Duodenal mucosa (tissue), 2 donors: ENCODE results near the gene TFRC.
"Not testable (repeated sequence)": the region's sequence is repeated elsewhere in the genome, so short reads cannot be mapped to it uniquely, and the experiment has no call there.

Source experiments
- H3K27ac ChIP-seq: one replicate; pipeline ENCODE4 v1.7.0; 2013; ENCODE audit warnings: low read depth, low read length
- H3K27me3 ChIP-seq, 2 donors: one replicate each; pipeline ENCODE4 v1.7.0; 2013; ENCODE audit warnings: low read length in 2 of 2, control low read depth in 1 of 2; ENCODE audit not compliant: insufficient read depth in 2 of 2, control insufficient read depth in 1 of 2
- H3K36me3 ChIP-seq, 2 donors: one replicate each; pipeline ENCODE4 v1.7.0; 2013; ENCODE audit warnings: low read length in 2 of 2, control low read depth in 1 of 2; ENCODE audit not compliant: insufficient read depth in 2 of 2, control insufficient read depth in 1 of 2
- H3K4me1 ChIP-seq, 2 donors: one replicate each; pipeline ENCODE4 v1.7.0; 2013; ENCODE audit warnings: low read length in 2 of 2, control low read depth in 1 of 2; ENCODE audit not compliant: insufficient read depth in 2 of 2, control insufficient read depth in 1 of 2
- H3K4me3 ChIP-seq, 2 donors: one replicate each; pipeline ENCODE4 v1.7.0; 2013; ENCODE audit warnings: low read length in 2 of 2, low read depth in 1 of 2
- H3K9ac ChIP-seq, 2 donors: one replicate each; pipeline ENCODE4 v1.7.0; 2013; ENCODE audit warnings: low read length in 2 of 2, low read depth in 1 of 2
- H3K9me3 ChIP-seq, 2 donors: one replicate each; pipeline ENCODE4 v1.7.0; 2013; ENCODE audit warnings: low read length in 2 of 2, control low read depth in 1 of 2; ENCODE audit not compliant: control insufficient read depth in 1 of 2

The TFRC gene

GRCh38 chr3:196082619-196082971 is 705 bp upstream of the TFRC start:
- no peaks in the 10 kb centered on the region for H3K36me3 ChIP-seq
- H3K4me3 ChIP-seq: peak overlapping the region; percentile 81 to 95
- H3K4me1 ChIP-seq: peaks cover 19 to 27% of the 10 kb centered on the region in 2 donors
- H3K27ac ChIP-seq: peak overlapping the region; percentile 20
- H3K9me3 ChIP-seq: no peaks in the 10 kb centered on the region
- peak overlapping the region; percentile 74 to 82 for H3K9ac ChIP-seq
- H3K27me3 ChIP-seq: no peaks in the 10 kb centered on the region

DNA sequence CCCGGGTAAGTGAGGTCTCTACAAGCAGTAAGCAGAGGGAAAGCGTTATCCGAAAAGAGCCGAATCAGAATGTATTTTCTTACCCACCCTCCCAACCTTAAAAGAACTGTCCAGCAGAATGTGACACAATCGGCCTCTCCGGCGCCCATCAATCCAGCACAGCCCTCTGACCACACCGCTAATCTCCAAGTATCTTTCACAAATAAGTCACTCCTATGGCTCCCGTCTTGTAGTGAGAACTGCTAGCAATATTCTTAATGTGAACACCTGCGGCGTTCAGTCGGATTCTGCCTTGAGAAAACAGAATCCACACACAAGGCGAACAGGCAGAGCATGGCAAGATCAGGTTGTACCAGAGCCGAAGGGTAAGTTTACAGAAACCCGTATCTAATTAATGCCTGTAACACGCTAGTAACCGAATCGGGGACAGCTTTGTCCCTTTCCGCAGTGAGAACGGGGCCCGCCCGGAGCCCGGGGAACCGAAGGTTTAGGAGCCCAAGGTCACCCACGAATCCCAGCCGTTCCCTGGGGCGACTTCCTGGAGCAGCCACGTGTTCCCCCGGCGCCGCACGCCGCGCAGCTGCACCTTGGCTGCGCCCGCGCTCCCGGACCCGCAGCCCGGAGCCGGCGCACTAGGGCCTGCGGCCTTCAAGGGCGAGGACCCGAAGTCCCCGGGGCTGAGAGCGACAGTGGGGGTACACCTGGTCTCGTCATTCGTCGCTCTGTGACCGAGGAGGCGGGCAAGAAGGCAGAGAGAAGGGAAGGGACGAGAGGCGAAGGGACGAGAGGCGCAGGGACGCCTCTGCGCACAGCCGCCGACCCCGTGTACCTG is 672 bp downstream of the TFRC start:
- H3K9ac ChIP-seq: peak overlapping the region; percentile 74 to 91
- H3K9me3 ChIP-seq: no peaks in the 10 kb centered on the region
- peak overlapping the region; percentile 96 for H3K27ac ChIP-seq
- H3K27me3 ChIP-seq: no peaks in the 10 kb centered on the region
- H3K36me3 ChIP-seq: peaks cover 0 to 5% of the 10 kb centered on the region in 2 donors
- H3K4me1 ChIP-seq: peaks cover 24 to 27% of the 10 kb centered on the region in 2 donors
- H3K4me3 ChIP-seq: peak overlapping the region; percentile 81 to 95

GRCh38 chr3:196080101-196080846 is 1.6 kb downstream of the TFRC start:
- not testable (repeated sequence) for H3K27ac ChIP-seq, H3K27me3 ChIP-seq, H3K9me3 ChIP-seq
- peaks cover under 1 to 10% of the 10 kb centered on the region in 2 donors for H3K36me3 ChIP-seq
- H3K9ac ChIP-seq: peak overlapping the region; percentile 74 to 91
- peak overlapping the region; percentile 81 to 95 for H3K4me3 ChIP-seq
- peaks cover 24 to 27% of the 10 kb centered on the region in 2 donors for H3K4me1 ChIP-seq

- peaks cover 4 to 16% of the 10 kb centered on the region in 2 donors for H3K36me3 ChIP-seq
- H3K9me3 ChIP-seq: no peaks in the 10 kb centered on the region
- peak overlapping the region; percentile 81 to 95 for H3K4me3 ChIP-seq
- H3K27ac ChIP-seq: no peak overlapping the region
- H3K27me3 ChIP-seq: no peaks in the 10 kb centered on the region
- H3K9ac ChIP-seq: peak overlapping the region; percentile 74 to 91
- H3K4me1 ChIP-seq: peaks cover 24 to 27% of the 10 kb centered on the region in 2 donors
Observed at GRCh38 chr3:196079682-196080081, 2.2 kb downstream of the TFRC start.

DNA sequence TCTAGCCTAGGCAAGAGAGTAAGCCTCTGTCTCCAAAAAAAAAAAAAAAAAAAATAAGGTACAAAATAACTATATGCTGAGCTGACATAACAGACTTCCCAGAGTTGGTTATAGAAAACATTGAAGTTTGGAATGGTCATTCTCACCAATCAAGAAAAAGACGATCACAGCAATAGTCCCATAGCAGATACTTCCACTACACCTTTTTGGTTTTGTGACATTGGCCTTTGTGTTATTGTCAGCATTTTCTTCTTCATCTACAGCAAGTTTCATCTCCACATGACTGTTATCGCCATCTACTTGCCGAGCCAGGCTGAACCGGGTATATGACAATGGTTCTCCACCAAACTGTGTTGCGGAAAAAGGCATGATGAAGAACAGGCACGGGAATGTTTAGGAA is 6.9 kb downstream of the TFRC start:
- H3K36me3 ChIP-seq: peaks cover 28 to 60% of the 10 kb centered on the region in 2 donors
- no peak overlapping the region for H3K27ac ChIP-seq
- H3K27me3 ChIP-seq: no peaks in the 10 kb centered on the region
- H3K4me1 ChIP-seq: peaks cover 8 to 17% of the 10 kb centered on the region in 2 donors
- no peak overlapping the region for H3K4me3 ChIP-seq
- no peak overlapping the region for H3K9ac ChIP-seq
- no peaks in the 10 kb centered on the region for H3K9me3 ChIP-seq

- Histone ChIP-seq H3K4me3 (no peak overlapping the region), H3K27me3 (no peaks in the 10 kb centered on the region), H3K9me3 (no peaks in the 10 kb centered on the region), H3K9ac (no peak overlapping the region), H3K36me3 (peaks cover 35 to 77% of the 10 kb centered on the region in 2 donors), H3K4me1 (peaks cover 3 to 11% of the 10 kb centered on the region in 2 donors), H3K27ac (no peak overlapping the region)
Observed at GRCh38 chr3:196073255-196073753, 8.6 kb downstream of the TFRC start.

DNA sequence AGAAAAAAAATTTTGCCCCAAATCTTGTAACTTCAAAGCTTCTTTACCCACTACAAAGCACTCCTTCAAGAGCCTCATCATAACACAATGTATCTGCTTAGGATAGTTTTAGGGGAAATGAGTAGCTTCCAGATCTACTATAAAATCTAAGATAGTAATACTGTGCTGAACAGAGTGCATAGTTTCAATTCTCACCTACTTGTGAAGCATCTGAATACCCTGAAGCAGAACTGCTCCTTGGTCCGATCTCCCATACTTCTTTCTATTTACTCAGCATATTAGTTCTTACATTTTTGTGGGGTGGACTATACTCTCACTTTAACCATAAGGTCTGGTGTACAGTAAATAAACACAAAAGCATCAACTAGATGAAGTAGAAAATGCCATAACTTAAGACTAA is 9.6 kb downstream of the TFRC start:
- peaks cover 0 to 5% of the 10 kb centered on the region in 2 donors for H3K4me1 ChIP-seq
- H3K27ac ChIP-seq: no peak overlapping the region
- no peaks in the 10 kb centered on the region for H3K27me3 ChIP-seq
- no peak overlapping the region for H3K9ac ChIP-seq
- no peak overlapping the region for H3K4me3 ChIP-seq
- H3K9me3 ChIP-seq: no peaks in the 10 kb centered on the region
- H3K36me3 ChIP-seq: peaks cover 45 to 86% of the 10 kb centered on the region in 2 donors

DNA sequence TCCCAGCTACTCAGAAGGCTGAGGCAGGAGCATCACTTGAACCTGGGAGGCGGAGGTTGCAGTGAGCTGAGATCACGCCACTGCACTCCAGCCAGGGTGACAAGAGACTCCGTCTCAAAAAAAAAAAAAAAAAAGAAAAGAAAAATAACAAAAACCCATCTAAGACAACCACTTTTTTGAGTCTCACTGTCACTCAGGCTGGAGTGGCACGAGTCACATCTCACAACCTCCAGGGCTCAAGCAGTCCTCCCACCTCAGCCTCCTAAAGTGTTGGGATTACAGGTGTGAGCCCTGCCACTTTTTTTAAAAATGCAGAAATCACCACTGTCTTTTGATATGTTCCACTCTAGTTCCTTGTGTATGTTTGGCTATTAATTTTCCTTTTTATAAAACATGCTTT is 13.1 kb downstream of the TFRC start:
- not testable (repeated sequence) for H3K4me3 ChIP-seq, H3K27me3 ChIP-seq, H3K9ac ChIP-seq, H3K4me1 ChIP-seq, H3K27ac ChIP-seq, H3K9me3 ChIP-seq
- H3K36me3 ChIP-seq: peaks cover 61 to 96% of the 10 kb centered on the region in 2 donors

GRCh38 chr3:196067439-196067838 is 14.5 kb downstream of the TFRC start:
- no peak overlapping the region for H3K9ac ChIP-seq
- H3K27me3 ChIP-seq: no peaks in the 10 kb centered on the region
- H3K9me3 ChIP-seq: no peaks in the 10 kb centered on the region
- H3K27ac ChIP-seq: no peak overlapping the region
- H3K36me3 ChIP-seq: peaks cover 62 to 93% of the 10 kb centered on the region in 2 donors
- H3K4me1 ChIP-seq: no peaks in the 10 kb centered on the region
- H3K4me3 ChIP-seq: no peak overlapping the region

GRCh38 chr3:196063971-196064370 is 17.9 kb downstream of the TFRC start:
- Histone ChIP-seq H3K36me3 (peaks cover 59 to 82% of the 10 kb centered on the region in 2 donors), H3K27me3 (no peaks in the 10 kb centered on the region), H3K4me3 (no peak overlapping the region), H3K4me1 (no peaks in the 10 kb centered on the region), H3K9me3 (no peaks in the 10 kb centered on the region), H3K27ac (no peak overlapping the region), H3K9ac (no peak overlapping the region)
